Activated CD8-positive, alpha-beta memory T cell treated with anti-CD3 and anti-CD28 coated beads, Interleukin-2, amount 50 U/mL, for 24 hours (primary cell): ENCODE results near the gene POLA1.

ENCODE experiments used
- DNase-seq: peaks from one replicate; pipeline ENCODE4 v3.0.0-alpha.2; 2020; ENCODE audit errors: extremely low read depth

The POLA1 gene

DNA sequence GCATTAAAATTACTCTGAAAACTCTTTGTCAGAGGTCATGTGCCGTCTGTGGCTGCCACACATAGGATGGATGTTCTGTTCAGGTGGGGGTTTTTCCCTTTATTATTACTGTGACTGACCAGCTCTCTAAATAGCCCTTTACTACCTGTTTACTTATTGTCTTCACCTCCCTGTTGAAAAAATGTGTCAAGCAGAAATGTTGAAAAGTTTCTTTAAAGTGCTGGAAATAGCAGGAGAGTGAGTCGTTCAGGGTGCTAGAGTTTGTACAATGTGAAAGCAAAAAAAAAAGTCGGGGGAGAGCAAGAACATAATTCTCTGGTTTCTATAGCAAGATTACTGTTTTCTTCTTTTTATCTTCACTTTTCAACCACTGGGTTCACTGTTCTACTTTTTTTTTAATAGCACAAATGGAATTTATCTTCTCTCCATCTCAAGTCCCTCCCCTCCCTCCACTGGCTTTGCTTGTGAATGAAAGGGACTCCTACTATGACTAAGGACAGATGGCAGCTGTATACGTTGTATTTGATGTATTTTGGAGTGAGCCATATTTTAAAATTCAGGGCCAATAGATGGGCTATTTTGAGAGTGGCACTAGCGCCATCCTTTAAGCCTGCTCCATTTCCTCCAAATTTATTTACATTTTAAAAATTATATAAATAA, 288.7 kb downstream of the POLA1 start:
- no peak for DNase-seq

DNA sequence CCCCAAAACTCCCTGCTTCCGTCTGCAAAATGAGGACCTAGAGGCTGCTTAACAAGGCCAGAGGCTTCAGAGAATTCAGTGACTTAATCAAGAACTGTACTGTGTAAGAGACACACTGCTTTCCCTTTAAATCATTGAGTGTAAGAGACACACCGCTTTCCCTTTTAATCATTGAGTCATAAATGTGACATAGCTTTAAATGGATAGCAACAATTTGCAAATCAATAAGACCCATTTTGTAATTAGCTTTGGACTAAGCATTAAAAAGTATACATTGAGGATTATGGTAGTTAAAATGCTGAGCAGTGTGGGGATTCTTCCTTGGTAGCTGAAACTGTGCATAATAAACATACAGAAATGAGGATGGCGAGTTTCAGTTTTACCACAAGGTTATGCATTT, 290.2 kb downstream of the POLA1 start:
- DNase-seq = no peak

DNA sequence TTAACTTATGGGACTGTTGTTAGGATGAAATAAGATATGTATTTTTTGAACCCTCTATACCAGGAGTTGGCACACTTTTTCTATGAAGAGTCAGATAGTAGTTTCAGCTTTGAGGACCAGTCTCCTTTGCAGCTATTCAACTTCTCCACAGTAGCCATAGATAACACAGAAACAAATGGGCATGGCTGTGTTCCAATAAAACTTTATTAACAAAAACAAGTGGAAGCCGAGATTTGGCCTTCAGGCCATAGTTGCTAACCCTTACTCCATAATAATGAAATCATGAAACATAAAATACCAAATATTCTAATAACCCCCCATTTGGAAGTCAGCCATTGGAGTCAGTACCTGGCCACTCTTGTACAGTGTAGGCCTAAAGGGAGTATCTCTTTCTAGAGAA, 291.4 kb downstream of the POLA1 start:
- no peak for DNase-seq

DNA sequence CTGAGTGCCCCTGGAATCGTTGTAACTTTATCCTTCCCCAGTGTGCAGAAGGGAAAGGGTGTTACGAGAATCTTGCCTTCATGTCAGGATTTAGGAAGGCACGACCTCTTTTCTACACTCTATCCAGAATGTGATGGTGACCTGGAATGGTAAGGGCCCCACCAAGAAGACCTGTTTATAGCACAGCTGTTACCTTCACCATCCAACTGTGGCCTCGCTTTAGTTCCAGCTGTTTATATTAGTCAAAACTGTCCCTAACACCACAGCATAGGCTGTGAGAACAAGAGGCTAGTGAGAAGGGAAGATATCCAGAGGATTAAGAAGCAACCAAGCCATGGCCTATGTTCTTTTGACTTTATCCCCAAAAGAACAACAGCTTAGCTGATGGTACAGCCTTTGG, 294.0 kb downstream of the POLA1 start:
- DNase-seq = no peak

DNA sequence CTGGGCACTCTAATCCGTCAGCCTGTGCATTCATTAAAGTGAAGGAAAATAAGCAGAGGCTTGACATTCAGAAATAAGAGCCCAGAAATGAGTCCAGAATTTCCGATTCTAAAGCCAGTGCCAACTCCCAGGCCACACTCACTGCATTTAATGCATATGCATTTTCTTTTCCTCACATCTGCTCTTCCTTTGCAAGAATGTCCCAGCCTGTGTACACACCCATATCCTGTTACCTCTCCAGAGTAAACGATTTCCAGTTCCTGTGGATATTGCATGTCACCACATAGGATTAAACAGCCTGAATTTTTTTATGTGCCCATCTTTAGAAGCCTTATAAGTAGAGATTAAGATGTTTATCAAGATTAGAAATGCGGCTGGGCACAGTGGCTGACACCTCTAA, 294.6 kb downstream of the POLA1 start:
- no peak for DNase-seq

DNA sequence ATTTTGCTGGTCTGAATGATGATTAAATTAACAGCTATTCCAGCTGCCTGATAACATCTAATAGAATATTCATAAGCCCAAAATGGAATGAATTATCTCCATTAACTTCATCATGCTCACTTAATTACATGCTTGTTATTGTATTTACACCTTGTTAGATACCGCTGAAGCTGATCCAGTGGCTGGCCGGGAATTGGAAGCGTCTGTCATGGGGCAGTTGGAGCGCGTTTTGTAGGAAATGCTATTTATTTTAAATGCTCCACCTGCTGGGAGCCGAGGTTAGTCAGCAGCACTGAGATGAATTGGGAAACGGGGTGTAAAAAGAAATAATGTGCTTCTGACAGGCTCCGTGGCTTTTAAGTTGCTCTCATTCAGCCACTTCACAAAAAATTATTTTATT, 296.8 kb downstream of the POLA1 start:
- DNase-seq = no peak

DNA sequence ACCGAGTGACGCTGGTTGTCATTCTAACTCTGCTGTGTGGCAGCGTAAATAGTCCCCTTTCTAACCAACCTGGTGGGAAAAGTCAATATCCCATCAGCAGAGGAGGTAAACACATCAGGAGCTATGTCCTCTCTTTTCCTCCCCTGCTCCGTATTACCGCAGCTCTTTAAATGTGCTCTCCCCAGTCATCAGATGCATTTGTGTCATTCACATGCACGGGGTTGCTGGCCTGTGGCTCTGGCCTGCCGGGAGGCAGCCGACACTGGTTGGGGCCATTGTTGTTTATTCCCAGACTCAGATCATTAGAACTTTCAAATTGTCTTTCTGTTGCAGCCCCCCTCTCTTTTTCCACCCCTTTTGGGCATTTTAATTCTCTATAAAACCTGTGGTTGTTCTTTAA, 300.2 kb downstream of the POLA1 start:
- no peak for DNase-seq

DNA sequence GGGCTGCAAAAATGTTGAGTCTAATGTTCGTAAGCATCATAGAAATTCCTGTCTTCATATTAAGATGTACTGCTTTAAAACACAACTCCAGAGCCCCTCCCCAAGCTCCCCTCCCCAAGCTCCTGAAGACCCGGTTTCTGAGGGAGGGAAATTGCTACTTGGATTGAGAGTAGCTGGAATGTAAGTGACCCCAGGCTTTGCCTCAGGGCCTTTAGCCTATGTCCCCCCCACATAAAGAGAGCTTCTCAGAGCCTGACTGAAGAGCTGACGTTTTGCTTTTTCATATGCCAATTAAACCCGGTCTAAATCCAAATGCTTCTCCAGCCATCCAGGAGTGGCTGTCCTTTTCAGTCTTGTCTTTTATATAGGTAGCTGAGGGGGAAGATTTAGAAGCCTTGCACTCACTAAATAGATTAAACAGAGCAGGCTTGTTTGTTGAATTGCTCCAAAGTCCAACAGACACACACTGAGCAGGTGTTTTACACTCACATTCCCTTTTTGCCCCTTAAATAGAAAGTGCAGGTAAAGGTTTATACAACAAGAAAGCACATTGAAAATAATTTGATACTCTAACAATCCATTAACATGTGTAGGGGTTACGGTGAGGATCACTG, 302.5 kb downstream of the POLA1 start:
- DNase-seq = no peak

DNA sequence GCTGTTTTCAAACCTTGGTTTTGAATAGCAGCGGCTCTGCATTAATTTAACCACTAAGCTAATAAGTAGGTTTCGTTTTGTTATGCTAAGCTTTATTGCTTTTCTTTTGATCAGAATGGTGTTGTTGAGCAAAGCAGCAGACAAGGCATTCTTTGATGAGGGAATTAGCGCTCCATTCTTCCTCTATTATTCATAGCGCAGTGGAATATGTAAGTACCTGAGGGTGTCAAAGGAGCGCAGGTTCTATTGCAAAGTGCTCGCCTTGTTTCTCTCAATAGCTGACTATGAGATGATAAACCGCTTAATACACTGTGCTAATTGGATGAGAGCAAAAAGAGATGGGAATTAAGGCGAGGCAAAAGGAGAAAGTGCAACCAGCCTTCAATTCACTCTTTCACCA, 305.8 kb downstream of the POLA1 start:
- no peak for DNase-seq

DNA sequence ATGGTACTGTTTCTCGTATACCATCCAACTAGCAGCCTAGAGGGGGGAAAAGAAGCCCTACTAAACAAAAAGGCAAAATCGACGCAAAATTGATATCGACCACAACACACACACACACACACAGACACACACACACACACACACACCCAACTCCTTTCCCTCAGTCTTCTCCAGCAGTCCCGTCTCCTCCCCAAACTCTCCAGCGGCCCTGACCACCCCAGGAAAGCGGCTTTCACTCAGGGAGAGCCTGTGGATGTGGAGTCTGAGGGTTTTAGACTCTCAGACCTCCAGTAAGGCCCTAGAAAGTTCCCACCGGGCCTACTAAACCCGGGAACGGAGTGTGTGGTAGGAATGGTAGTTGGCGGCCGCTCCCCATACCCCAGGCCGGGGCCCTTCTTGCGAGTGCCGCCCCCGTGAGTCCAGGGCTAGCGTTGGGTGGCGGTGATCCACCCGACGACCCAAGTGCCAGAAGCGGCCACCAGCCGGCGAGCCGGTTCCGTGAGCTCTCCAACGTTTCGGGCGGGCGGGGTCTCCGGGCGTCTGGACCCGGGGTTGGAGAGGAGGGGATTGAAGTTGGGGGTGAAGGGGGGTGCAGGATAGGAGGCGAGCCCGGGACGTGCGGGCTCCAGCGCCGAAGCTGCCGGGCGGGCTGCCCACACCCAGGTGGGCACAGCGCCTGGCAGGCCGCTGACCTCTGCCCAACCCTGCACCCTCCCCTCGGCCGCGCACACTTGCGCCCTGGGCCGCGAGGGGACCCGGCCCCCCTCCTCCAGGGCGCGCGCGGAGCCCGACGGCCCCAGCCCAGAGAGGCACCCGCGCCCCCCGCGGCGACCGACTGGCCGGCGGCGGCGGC, 308.3 kb downstream of the POLA1 start:
- DNase-seq = no peak

DNA sequence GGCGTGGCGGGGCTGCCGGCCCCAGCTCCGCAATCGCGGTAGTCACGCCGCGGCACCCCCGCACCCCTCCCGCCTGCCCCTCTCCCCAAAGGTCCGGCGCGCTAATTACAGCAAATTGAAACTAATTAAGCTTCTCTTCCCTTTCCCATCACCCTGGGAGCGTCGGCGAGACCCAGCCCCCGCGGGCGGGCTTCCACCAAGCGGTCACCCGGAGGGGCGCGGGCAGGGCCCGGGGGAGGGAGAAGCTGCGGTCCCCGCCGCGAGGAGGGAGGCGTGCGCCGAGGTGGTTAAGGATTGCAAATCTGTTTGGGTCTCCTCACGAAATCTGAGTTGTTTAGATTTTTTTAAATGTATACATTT, 308.9 kb downstream of the POLA1 start:
- no peak for DNase-seq

DNA sequence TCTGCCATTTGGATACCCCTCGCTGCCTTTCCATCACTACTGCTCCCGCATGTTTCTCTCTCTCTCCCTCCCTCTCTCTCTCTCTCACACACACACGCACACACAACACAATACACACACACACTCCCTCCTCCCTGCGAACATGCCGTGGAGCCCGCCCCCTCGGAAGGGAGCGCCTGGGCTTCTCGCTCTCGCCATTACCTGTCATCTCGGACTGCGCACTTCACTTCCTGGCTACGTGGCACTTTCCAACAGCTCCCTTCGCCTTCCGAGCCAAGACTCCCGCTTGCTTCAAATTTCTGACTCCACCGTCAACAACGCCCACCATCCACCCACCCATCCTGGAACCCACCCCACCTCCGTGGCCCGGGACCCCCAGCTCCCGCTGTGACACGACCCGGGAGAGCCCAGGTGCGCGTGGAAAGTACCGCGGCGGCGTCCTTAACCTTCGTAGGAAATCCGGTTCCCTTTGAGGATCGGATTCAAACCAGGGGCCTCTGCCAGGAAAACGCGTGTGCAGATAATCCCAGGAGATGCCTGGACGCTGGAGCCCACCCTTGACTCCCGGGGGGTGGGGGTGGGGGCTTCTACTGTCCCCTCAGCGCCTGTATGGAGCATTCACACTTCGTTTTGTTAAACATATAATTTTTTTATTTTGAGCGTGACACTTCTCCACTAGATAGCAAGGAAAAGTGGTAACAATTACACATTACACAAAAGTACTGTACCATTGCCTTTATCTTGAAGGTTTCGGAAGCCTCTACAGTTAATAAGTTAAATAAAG, 309.5 kb downstream of the POLA1 start:
- no peak for DNase-seq

DNA sequence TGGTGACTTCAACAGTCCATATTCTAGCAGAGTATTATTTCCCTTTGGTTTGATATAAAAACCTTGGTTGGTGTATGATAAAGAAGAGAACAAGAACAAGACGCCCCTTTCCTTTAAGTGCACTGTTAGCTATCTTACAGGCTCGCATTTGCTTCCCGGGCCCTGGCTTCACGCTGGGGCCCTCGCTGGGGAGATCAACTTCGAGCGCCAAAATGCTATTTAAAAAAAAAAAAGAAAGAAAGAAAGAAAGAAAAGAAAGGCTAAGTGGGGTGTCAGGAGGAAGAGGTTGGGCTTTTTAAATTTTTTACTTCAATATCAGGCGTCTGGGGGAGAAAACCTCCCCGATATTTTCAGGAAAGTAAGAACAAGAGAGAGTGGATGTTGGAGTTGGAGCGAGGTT, 310.3 kb downstream of the POLA1 start:
- DNase-seq = no peak

DNA sequence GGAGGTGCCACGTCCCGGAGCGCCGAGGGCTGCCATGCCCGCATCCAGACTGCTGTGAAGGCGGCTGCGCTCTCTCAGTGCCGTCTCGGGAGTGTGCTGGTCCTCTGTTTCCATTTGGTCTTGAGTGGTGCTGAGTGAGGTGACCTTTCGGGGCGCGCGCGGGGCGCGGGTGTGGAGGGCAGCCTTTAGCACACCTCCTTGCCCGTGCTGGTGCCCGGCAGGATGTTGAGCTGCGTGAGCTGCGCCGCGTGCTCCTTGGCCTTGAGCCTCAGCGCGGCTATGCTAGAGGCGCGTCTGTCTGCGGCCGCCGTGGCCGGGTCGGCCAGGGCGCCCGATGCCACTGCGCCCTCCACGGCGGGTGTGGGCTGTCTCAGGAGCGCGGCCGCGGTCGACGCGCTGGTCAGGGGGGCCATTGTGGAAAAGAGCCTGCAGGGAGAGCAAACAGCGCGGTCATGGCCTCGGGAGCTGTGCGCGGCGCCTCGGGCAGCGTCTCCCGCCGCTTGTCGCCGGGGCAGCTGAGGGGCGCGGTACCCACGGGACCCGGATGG, 310.8 kb downstream of the POLA1 start:
- DNase-seq = no peak

DNA sequence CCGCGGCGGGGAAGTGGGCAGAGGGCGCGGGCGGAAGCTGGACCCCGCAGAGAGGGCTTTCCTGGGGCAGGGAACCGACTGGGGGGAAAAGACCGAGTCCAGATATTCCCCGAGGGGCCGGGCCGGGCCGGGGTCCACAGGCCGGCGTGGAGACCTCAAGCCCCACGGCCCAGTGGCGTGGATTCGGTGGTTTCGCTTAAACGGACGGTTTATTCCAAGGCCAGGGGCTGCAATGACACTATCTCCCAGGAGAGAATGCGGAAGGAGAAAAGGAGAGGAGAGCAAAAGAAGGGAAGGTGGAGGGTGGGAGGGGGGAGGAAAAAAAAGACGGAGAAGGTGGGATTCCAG, 311.3 kb downstream of the POLA1 start:
- no peak for DNase-seq

DNA sequence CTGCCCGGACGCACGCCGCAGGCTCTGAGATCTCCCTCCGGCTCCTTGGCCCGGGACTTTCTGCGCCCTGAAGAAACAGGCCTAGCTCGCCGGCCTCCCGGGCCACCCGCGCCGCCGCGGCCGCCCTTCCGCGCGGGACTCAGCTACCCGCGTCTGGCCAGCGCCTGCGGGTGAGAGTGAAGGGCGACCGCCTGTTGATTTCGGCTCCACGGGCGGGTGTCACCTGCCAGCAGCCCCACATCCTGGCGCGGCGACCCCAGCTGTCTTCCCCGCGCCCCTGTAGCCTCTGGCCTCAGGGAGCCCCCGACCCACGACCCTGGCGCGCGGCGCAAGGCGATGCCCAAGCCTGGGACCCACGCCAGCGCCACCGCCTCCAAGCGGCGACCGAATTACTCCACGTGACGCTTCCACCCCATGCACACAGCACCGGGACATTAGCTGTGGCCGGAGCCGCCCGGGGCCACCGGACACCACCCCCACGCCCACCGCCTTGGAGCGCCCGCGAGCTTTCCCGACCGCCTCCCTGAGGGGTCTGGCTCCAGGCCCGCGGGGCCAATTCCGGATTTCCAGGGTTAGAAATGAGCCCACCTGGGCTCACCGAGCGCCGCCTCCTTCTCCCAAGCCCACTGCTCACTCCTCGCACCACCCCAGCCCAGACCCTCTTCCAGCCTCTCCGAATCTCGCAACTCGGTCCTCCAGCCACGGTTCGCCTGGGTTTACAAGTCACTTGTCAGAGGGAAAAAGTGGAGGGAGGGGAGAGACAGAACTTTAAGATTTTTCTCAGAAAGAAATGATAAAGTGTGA, 311.9 kb downstream of the POLA1 start:
- DNase-seq = no peak

DNA sequence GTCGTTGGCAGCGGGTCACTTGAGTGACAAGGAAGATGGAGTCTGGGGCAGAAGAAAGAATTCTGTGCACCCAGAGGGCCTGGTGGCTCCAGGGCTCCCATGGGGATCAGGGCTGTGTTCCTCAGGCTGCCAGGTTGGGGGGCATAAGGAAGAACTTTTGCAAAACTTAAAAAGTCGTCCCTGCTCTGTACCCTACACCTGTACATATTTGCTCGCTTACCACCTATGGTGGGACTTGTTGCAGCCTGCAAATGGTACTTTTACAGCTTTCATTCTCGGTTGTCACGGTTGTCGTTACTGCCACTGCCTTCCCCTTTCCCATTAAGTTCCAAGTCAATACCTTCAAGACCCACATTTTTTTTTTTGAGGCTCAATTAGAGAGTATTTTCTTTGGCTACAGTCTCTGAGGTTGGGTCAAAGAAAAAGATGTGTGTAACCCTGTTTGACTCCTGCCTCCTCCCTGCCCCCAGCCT, 312.9 kb downstream of the POLA1 start:
- no peak for DNase-seq

DNA sequence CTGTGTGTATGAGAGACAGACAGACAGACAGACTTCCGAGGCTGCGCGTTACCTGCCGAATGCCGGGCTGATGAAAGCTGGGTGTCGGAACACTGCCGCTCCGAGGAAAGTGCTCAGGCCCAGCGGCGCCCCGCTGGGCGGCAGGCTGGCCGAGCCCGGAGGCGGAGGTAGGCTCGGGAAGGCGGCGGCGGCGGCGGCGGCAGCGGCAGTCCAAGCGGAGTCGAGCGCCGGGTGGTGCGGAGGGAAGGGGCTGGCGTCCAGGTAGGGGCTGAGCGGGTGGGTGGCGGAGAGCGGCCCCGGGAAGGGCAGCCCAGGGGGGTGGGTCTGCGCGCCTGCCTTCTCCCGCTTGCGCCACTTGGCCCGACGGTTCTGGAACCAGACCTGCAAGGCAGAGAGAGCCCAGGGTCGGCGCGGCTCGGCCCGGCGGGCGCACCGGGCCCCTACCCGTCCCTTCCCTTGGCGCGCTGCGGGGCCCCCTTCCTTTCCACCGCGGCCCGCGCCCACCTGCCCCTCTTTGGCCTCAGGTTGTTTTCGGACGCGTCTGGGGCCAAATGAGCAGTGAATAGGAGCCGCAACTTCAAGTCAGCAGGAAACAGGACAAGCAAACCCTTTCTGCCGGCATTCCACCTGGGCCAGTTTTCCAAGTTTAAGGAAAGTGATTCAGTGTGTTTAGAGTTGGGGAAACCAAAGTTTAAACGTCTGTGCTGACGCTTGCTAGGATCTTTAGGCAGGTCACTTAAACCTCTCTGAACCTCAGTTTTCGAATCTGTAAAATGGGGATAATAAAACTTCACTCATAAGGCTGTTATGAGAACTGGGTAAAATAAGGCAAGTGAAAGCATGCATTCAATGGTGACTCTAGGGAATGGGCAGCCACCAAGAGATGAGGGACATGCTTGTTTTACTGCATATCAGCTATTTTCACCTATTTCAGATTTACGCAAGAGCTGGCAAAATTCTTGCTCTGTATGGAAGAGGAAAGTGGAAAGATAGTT, 313.6 kb downstream of the POLA1 start:
- no peak for DNase-seq

DNA sequence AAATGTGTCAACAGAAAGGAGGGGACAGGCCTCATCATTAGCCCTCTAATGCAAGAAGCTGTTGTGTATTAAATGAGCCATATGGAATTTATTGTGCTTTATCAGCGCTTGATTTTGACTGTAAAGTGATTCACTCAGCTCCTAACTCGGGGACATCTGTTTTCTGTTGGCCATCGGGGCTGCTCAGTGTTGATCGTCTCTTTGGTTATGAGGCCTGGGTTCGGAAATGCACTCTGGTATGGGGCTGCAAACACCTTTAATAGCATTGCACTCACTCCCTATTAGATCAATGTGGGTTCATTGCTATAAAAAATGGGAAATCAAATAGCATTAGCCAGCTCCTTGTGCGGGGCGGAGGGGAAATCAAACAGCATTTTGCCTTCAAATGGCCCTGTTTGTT, 315.7 kb downstream of the POLA1 start:
- no peak for DNase-seq
